Keratinocyte (primary cell): ENCODE results near the gene DDB1. TPM values are rescaled to one million over a fixed set of nuclear protein-coding genes. Genes with fewer than 3 reads are reported as not detected.
A peak's percentile ranks its signal among the peaks of the same experiment; 100 is the strongest.

Experiments
- DNase-seq: peaks from one replicate; pipeline ENCODE4 v3.0.0-alpha.2; 2011; ENCODE audit warnings: low read depth, missing footprints, low spot score
- FAIRE-seq: peaks from 2 replicates; lab custom pipeline; 2011; peaks lifted over from hg19 to GRCh38; lab: Jason Lieb, UNC
- H2AFZ ChIP-seq: 2 replicates; pipeline ENCODE4 v1.6.0; 2012; ENCODE audit warnings: low read length, control low read depth, inconsistent platforms; ENCODE audit not compliant: control insufficient read depth
- H3K27ac ChIP-seq: 2 replicates; pipeline ENCODE4 v1.5.1; 2011; ENCODE audit warnings: low read length; ENCODE audit not compliant: control insufficient read depth, insufficient read depth
- H3K27me3 ChIP-seq: 3 replicates; pipeline ENCODE4 v1.6.0; 2011; ENCODE audit warnings: low read length; ENCODE audit not compliant: control insufficient read depth, insufficient read depth; ENCODE audit errors: extremely low read depth
- H3K36me3 ChIP-seq, 2 experiments: 2 replicates in 1 of 2; 3 replicates in 1 of 2; pipeline ENCODE4 v1.5.1; 2011; ENCODE audit warnings: low read length in 2 of 2, mild to moderate bottlenecking in 1 of 2; ENCODE audit not compliant: control insufficient read depth in 2 of 2, insufficient read depth in 2 of 2; ENCODE audit errors: extremely low read depth in 1 of 2
- H3K4me1 ChIP-seq: 3 replicates; pipeline ENCODE4 v1.5.1; 2011; ENCODE audit warnings: low read length; ENCODE audit not compliant: control insufficient read depth, insufficient read depth; ENCODE audit errors: extremely low read depth
- H3K4me2 ChIP-seq: 3 replicates; pipeline ENCODE4 v1.6.0; 2011; ENCODE audit warnings: low read depth, low read length; ENCODE audit not compliant: control insufficient read depth, insufficient read depth; ENCODE audit errors: extremely low read depth
- H3K4me3 ChIP-seq, 3 experiments: fragments of 200-600 bp in 1 of 3; sonication (generic) in 1 of 3; 2 replicates in 2 of 3; 3 replicates in 1 of 3; pipeline ENCODE4 v1.5.1; 2011 to 2016; ENCODE audit warnings: low read length in 3 of 3, mild to moderate bottlenecking in 3 of 3, control low read depth in 2 of 3, inconsistent platforms in 1 of 3, low read depth in 1 of 3, mixed read lengths in 1 of 3, mixed run types in 1 of 3, moderate library complexity in 1 of 3; ENCODE audit not compliant: control insufficient read depth in 2 of 3, insufficient read depth in 2 of 3; ENCODE audit errors: extremely low read depth in 1 of 3
- H3K79me2 ChIP-seq: 2 replicates; pipeline ENCODE4 v1.6.0; 2012; ENCODE audit warnings: low read length; ENCODE audit not compliant: control insufficient read depth, insufficient read depth
- H3K9ac ChIP-seq: 3 replicates; pipeline ENCODE4 v1.6.0; 2011; ENCODE audit warnings: low read length; ENCODE audit not compliant: control insufficient read depth, insufficient read depth; ENCODE audit errors: extremely low read depth
- H3K9me1 ChIP-seq: 3 replicates; pipeline ENCODE4 v1.6.0; 2011; ENCODE audit warnings: low read length; ENCODE audit not compliant: control insufficient read depth, insufficient read depth; ENCODE audit errors: extremely low read depth
- H3K9me3 ChIP-seq: 2 replicates; pipeline ENCODE4 v1.5.1; 2012; ENCODE audit warnings: low read depth, low read length; ENCODE audit not compliant: control insufficient read depth
- H4K20me1 ChIP-seq: 3 replicates; pipeline ENCODE4 v1.6.0; 2011; ENCODE audit warnings: low read length; ENCODE audit not compliant: control insufficient read depth, insufficient read depth; ENCODE audit errors: extremely low read depth
- EZH2 ChIP-seq: IDR thresholded peaks from one replicate; pipeline ENCODE4 v1.6.1; 2012; ENCODE audit warnings: inconsistent platforms, mild to moderate bottlenecking, low read length, moderate library complexity
- dilution Hi-C: fragments of 300-500 bp; cut with MboI; formaldehyde crosslinking; loops from one replicate; pipeline ENCODE4 v1.7.0; 2020; ENCODE audit warnings: low sequenced_read_pairs; ENCODE audit not compliant: extremely low pct_ligation_motif_present
- polyA plus RNA-seq, 5 experiments: library from polyadenylated mRNA; depleted of rRNA in 3 of 5; stranded (reverse) in 3 of 5; stranded (forward) in 1 of 5; unstranded in 1 of 5; fragments of >200 nt; gene quantifications; 1 replicate in 1 of 5; 2 replicates in 3 of 5; 3 replicates in 1 of 5; pipeline versions ENCODE4 v1.2.1 to v1.2.3, GENCODE V29; 2011 to 2012; ENCODE audit warnings: missing spikeins in 2 of 5, low read depth in 1 of 5, low replicate concordance in 1 of 5
- TF ChIP-seq, protein P1 (sequence below), 3 experiments: IDR thresholded peaks in 1 of 3; conservative IDR thresholded peaks in 1 of 3; optimal IDR thresholded peaks in 1 of 3; 2 replicates in 2 of 3; 3 replicates in 1 of 3; pipeline versions ENCODE3 to v1.5.1; 2011; ENCODE audit warnings: low read length in 3 of 3, mild to moderate bottlenecking in 3 of 3, moderate library complexity in 2 of 3, control low read depth in 1 of 3, inconsistent platforms in 1 of 3; ENCODE audit not compliant: insufficient read depth in 2 of 3; ENCODE audit errors: extremely low read depth in 1 of 3

Gene DDB1
- polyA plus RNA-seq, 1 donor (not counting 4 experiments of a cell fraction or from before 2014, with no cell fraction given), result 187 TPM

DNA sequence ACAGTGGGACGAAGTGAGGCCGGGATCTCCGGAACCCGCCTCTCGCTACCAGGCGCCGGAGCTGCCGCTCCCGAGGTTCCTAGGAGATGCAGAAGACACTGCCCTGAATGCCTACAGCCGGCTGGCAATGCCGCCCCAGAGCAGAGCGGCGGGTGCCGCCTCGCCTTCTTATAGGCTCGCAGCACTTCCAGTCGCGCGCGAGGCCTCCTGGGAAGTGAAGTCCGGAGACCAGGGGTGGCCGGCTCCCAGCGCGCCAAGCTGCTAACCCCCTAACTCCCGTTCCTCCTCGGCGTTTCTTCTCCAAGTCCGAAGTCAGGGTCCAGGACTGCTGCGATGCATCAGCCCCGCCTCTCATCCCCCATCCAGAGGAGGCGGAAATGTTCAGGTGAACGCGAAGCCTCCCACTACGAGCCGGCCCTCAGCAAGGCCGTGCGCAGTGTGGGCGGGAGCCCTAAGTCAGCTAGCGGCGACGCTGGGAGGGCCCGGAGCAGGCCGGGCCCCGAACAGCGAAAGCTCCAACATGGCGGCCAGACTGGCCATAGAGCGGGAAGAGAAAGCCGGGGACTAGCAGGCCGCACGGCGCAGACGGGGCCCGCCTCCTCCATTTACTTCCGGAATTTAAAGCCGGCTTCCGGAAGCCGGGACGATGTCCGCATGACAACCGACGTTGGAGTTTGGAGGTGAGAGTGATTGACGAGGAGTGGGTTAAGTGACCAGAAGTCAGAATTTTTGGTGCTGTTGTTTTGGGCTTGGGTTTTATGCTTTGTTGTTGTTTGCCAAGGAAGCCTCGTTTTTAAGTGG is 29.0 kb upstream of the DDB1 start, which contains the start of the genes CYB561A3 and TMEM138:
Gene CYB561A3 (minus strand): TSS at position 142 of the 801 bp plus-strand sequence. CDS start 5,169 bp downstream, outside the sequence.
Gene TMEM138 (plus strand): TSS at position 634 of the 801 bp plus-strand sequence. CDS start 2,017 bp downstream, outside the sequence.
- no peak for FAIRE-seq

DNA sequence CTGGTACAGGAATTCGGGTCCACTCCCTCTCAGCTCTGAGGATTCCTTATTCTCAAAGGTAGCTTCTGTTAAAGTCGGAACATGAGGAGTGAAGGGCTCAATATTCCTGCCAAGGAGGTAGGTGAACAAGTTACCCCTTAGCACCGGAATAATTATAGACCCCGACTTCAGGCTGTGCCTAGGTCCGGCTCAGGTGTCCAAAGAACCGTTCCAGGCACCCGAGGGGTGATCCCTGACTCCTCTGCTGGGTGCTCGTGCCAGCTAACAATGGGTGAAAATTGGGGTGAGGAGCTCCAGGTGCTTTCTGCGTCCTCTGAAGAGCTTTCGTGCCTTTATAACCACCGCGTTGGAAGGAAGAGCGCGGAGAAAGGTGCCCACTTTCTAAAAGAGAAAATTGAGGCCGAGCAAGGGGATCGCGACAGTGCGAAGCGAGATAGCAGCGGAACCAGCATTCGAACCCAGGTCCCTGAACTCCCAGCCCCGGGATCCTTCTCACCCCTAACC is 28.4 kb upstream of the DDB1 start:
- Histone ChIP-seq H3K9me3 (no peaks in the 10 kb centered on the region), H3K9ac (peak overlapping the region; percentile 98), H3K4me2 (peak overlapping the region; percentile 88), H3K4me3 (peak overlapping the region; percentile 56 to 71 (median 70)), H4K20me1 (no peaks in the 10 kb centered on the region), H2AFZ (peak overlapping the region; percentile 100), H3K27ac (peak overlapping the region; percentile 84), H3K79me2 (peaks cover 36% of the 10 kb centered on the region), H3K36me3 (peaks cover 14 to 23% of the 10 kb centered on the region in 2 experiments), H3K9me1 (no peaks in the 10 kb centered on the region), H3K27me3 (no peaks in the 10 kb centered on the region), H3K4me1 (peaks cover 17% of the 10 kb centered on the region)
- dilution Hi-C loops, result no loop called here
- DNase-seq (no peak), FAIRE-seq (no peak)
- no peak for TF ChIP-seq EZH2
- TF ChIP-seq, protein P1, sequence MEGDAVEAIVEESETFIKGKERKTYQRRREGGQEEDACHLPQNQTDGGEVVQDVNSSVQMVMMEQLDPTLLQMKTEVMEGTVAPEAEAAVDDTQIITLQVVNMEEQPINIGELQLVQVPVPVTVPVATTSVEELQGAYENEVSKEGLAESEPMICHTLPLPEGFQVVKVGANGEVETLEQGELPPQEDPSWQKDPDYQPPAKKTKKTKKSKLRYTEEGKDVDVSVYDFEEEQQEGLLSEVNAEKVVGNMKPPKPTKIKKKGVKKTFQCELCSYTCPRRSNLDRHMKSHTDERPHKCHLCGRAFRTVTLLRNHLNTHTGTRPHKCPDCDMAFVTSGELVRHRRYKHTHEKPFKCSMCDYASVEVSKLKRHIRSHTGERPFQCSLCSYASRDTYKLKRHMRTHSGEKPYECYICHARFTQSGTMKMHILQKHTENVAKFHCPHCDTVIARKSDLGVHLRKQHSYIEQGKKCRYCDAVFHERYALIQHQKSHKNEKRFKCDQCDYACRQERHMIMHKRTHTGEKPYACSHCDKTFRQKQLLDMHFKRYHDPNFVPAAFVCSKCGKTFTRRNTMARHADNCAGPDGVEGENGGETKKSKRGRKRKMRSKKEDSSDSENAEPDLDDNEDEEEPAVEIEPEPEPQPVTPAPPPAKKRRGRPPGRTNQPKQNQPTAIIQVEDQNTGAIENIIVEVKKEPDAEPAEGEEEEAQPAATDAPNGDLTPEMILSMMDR (optimal IDR thresholded peaks at IDR 0.05 in 1 of 3, IDR thresholded peaks at IDR 0.05 in 1 of 3, conservative IDR thresholded peaks at IDR 0.05 in 1 of 3; ENCODE audit: extremely low read depth in 1 of 3, insufficient read depth in 2 of 3, low read length in 3 of 3), result no peak

More for the DNA sequence above, 29.0 kb upstream of the DDB1 start, which contains the start of the genes CYB561A3 and TMEM138:
- H3K27me3 ChIP-seq, result no peaks in the 10 kb centered on the region
- dilution Hi-C loops, result no loop called here
- H2AFZ ChIP-seq, result peak within 1 kb of the TSS; percentile 100
- H3K36me3 ChIP-seq, result peaks cover 15 to 27% of the 10 kb centered on the region in 2 experiments
- H3K4me2 ChIP-seq, result peak within 1 kb of the TSS; percentile 88
- H3K79me2 ChIP-seq, result peaks cover 36% of the 10 kb centered on the region
- DNase-seq, result peak; percentile 60
- H3K9me1 ChIP-seq, result no peaks in the 10 kb centered on the region
- H3K4me3 ChIP-seq, result peak within 1 kb of the TSS; percentile 56 to 71 (median 70)
- H3K9ac ChIP-seq, result peak within 1 kb of the TSS; percentile 98
- TF ChIP-seq EZH2, result no peak
- TF ChIP-seq, protein P1 (optimal IDR thresholded peaks at IDR 0.05 in 1 of 3, IDR thresholded peaks at IDR 0.05 in 1 of 3, conservative IDR thresholded peaks at IDR 0.05 in 1 of 3; ENCODE audit: extremely low read depth in 1 of 3, insufficient read depth in 2 of 3, low read length in 3 of 3), result no peak
- H4K20me1 ChIP-seq, result no peaks in the 10 kb centered on the region
- H3K9me3 ChIP-seq, result no peaks in the 10 kb centered on the region
- peaks cover 17% of the 10 kb centered on the region for H3K4me1 ChIP-seq
- H3K27ac ChIP-seq, result peak within 1 kb of the TSS; percentile 84
